Heart left ventricle (tissue), 13 donors: ENCODE results near the gene TTC31.

Experiments used
- POLR2A ChIP-seq, 2 donors: fragments of 450-650 bp; IDR thresholded peaks; one replicate each; pipeline ENCODE4 v1.6.1; 2017; ENCODE audit warnings: antibody characterized with exemption in 2 of 2, mild to moderate bottlenecking in 2 of 2, moderate library complexity in 2 of 2
- TF ChIP-seq, protein P1 (sequence below), 12 donors: fragments of 200-600 bp; sonication (generic) in 4 of 12; IDR thresholded peaks; one replicate each; pipeline versions ENCODE4 v1.5.0 to v1.8.0; 2018 to 2022; ENCODE audit warnings: antibody characterized with exemption in 12 of 12, mild to moderate bottlenecking in 5 of 12
- donor health status: ischemic (EF 13 %, LVEDD 7.1; RV severe dilation, severe dysfunction).
- donor health status: DM: no; HTN: yes; CAD: no.
- donor health status: DM: no; HTN: no; CAD: no.
- donor health status: ischemic (EF 25% LVEDD 6.9; RV normal size, moderate dysfunction).
- donor health status: ischemic (EF 25% LVEDD 5.7; RV mildly dilated, moderate dysfunction).
- donor health status: ischemic (EF 35%, LVEDD 5.7; RV mildly dilated, moderate dysfunction).
- donor health status: nonischemic (EF 11% LVEDD 7.7; RV severe dilation, severe dysfunction).
- donor health status: DM: yes; HTN: yes; CAD: no.
- donor health status: PGD.
- donor health status: ischemic (EF 29% LVEDD 5.4; RV normal size, mild dysfunction).
- donor health status: nonischemic (EF 23%, LVEDD 6.1; RV moderate dilation, normal function).

DNA sequence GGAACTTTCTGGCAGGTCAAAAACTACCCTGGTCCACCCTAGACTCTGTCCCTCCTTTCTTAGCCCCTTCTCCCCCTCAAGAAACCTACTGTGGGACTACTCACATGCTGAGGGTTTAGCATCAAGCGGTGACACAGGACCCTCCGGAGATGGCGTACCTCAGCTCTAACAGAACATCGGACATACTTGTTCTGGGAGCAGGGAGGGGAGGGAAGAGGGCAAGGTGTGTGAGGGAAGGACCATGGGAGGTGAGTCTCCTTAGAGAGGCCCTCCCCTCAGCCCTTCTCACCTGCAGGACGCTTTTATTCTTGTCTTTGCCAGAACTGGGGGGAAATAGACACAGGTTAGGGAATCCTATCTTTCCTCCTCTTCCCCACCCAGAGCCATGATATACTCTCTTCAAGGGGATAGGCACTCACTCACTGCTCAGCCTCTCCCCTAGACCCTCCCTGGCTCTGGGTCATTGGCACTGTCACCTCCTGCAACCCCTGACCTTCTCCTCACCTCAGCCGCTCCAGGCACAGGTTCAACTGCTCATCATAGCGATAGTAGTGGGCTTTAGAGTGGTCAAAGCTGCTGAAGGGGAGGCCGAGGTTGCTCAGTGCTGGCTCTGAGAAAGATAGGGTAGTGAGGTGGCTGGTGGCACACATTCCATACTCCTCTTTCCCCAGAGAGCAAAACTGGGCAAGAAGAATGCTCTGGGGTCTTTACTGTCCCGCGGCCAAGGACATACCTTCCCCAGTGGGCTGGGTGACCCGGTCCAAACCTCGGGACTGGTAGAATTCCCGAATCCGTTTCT lies 22.8 kb downstream of the TTC31 start:
- TF ChIP-seq, protein P1, sequence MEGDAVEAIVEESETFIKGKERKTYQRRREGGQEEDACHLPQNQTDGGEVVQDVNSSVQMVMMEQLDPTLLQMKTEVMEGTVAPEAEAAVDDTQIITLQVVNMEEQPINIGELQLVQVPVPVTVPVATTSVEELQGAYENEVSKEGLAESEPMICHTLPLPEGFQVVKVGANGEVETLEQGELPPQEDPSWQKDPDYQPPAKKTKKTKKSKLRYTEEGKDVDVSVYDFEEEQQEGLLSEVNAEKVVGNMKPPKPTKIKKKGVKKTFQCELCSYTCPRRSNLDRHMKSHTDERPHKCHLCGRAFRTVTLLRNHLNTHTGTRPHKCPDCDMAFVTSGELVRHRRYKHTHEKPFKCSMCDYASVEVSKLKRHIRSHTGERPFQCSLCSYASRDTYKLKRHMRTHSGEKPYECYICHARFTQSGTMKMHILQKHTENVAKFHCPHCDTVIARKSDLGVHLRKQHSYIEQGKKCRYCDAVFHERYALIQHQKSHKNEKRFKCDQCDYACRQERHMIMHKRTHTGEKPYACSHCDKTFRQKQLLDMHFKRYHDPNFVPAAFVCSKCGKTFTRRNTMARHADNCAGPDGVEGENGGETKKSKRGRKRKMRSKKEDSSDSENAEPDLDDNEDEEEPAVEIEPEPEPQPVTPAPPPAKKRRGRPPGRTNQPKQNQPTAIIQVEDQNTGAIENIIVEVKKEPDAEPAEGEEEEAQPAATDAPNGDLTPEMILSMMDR (IDR thresholded peaks at IDR 0.05): no peak
- no peak for TF ChIP-seq POLR2A (IDR thresholded peaks at IDR 0.05)
